Coronary artery (tissue), 2 donors: Measurements from ENCODE around the gene ATAD1.

Experiments
- DNase-seq: peaks from one replicate; pipeline ENCODE4 v3.0.0-alpha.2; 2017; ENCODE audit warnings: low spot score
- H3K27ac ChIP-seq, 2 donors: fragments of 200-600 bp; sonication (generic); one replicate each; pipeline ENCODE4 v1.5.1; 2016 to 2019
- H3K4me3 ChIP-seq: fragments of 200-600 bp; sonication (generic); 2 replicates; pipeline ENCODE4 v1.5.1; 2016; ENCODE audit warnings: mild to moderate bottlenecking, moderate library complexity
- TF ChIP-seq, protein P1 (sequence below): fragments of 200-600 bp; sonication (generic); IDR thresholded peaks from one replicate; pipeline ENCODE4 v1.5.1; 2019; ENCODE audit warnings: antibody characterized with exemption

Gene ATAD1

DNA sequence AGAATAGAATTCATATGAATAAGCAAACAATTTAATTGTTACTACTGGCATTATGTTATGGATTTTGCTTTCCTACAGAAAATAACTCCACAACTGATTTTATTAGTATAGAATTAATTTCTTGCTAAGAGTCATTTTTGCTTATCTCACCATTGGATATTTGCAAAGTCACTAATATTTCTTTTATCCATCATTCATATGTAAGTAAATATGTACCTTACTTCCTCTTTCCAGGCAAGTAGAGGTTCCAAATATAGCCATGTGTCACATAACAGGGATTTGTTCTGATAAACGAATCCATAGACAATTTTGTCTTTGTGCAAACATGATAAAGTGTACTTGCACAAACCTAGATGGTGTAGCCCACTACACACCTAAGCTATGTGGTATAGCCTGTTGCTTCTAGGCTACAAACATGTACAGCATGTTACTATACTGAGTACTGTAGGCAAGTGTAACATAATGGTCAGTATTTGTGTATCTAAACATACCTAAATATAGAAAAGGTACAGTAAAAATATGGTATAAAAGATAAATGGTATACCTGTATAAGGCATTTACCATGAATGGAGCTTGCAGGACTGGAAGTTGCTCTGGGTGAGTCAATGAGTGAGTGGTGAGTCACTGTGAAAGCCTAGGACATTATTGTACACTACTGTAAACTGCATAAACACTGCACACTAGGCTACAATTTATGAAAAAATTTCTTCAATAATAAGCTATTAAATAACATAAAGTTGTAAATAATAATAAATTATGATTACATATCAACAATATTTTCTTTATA is 27.0 kb upstream of the ATAD1 start:
- TF ChIP-seq, protein P1, sequence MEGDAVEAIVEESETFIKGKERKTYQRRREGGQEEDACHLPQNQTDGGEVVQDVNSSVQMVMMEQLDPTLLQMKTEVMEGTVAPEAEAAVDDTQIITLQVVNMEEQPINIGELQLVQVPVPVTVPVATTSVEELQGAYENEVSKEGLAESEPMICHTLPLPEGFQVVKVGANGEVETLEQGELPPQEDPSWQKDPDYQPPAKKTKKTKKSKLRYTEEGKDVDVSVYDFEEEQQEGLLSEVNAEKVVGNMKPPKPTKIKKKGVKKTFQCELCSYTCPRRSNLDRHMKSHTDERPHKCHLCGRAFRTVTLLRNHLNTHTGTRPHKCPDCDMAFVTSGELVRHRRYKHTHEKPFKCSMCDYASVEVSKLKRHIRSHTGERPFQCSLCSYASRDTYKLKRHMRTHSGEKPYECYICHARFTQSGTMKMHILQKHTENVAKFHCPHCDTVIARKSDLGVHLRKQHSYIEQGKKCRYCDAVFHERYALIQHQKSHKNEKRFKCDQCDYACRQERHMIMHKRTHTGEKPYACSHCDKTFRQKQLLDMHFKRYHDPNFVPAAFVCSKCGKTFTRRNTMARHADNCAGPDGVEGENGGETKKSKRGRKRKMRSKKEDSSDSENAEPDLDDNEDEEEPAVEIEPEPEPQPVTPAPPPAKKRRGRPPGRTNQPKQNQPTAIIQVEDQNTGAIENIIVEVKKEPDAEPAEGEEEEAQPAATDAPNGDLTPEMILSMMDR = no peak

DNA sequence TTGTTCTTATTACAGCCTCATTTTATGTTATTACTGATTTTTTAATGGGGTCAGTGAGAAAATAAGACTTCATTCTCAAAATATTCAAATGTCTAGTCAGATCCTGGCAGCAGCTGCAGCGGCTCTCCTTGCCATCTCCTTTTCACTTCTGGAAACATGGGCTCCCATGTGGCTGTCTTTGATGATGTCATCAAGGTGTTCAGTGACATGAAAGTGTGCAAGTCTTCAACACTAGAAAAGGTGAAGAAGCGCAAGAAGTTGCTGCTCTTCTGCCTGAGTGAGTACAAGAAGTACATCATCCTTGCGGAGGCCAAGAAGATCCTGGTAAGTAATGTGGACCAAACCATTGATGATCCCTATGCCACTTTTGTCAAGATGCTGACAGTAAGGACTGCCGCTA is 25.7 kb upstream of the ATAD1 start:
- no peak for DNase-seq
- H3K4me3 ChIP-seq = no peak overlapping the region
- no peak overlapping the region for H3K27ac ChIP-seq
- TF ChIP-seq, protein P1 = no peak

More for the DNA sequence above, 27.0 kb upstream of the ATAD1 start:
- no peak for DNase-seq
- no peak overlapping the region for H3K4me3 ChIP-seq
- no peak overlapping the region for H3K27ac ChIP-seq

DNA sequence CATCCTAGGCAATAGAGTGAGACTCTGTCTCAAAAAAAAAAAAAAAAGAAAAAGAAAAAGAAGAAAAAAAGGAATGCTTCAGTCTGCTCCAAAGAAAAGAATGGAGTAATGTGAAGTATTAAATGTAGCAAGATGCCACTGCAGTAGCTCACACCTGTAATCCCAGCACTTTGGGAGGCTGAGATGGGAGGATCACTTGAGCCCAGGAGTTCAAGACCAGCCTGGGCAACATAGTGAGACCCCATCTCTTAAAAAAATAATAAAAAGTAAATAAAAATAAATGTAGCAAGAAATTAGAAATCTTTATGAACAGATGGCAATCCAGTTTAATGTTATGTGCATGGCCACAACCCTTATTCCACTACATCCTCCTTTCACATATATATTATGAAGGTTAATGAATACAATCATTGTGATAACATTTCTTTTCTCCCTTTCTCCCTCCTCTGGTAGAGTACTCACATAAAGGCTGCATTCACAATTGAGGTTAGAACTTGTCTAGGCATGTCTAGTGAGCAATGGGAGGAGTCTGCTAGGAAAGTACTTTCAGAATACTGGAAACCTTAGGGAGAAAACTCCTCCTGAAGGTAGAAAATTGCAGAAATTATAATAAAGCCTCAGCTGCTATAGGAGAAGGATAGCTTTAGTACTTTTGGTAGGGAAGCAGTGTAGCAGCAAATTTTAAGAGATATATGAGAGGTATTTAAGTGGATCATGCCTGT is 24.9 kb upstream of the ATAD1 start:
- no peak overlapping the region for H3K4me3 ChIP-seq
- TF ChIP-seq, protein P1 = no peak
- H3K27ac ChIP-seq = no peak overlapping the region
- DNase-seq = no peak

DNA sequence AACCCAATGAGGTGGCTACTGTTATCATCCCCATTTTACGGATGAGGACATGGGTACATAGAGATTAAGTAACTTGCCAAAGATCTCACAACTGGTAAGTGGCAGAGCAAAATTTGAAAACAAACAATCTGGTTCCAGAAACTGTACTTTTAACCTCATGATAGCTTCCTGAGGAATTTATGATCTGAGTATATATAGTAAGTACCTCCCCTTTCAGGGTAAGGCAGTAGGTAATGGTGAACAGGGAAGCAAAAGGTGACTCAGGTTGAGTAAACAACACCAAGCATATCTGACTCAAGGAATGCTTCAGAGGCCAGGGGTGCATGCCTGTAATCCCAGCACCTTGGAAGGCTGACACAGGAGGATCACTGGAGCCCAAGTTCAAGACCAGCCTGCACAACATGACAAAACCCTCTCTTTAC is 24.2 kb upstream of the ATAD1 start:
- Histone ChIP-seq H3K4me3 (no peak overlapping the region), H3K27ac (no peak overlapping the region)
- TF ChIP-seq, protein P1 = no peak
- DNase-seq = no peak

DNA sequence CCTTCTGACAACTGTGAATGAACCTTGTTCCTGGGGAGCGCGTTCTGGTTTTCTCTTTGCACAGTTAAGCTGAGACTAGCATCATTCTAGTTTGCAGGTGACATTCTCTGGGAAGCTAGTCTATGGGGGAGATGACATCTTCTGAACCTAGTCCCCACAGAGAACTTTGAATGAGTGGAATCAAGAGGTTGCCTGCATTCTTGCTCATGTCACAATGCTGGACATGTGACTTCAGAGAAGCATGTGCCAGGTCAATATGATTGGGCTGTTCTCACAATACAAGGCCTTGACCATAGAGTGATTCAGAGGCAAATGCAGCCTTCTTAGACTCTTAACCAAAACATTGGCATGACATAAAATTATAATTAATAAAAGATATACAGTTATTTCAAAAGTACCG is 23.2 kb upstream of the ATAD1 start:
- H3K4me3 ChIP-seq = no peak overlapping the region
- TF ChIP-seq, protein P1 = no peak
- no peak for DNase-seq
- H3K27ac ChIP-seq = no peak overlapping the region

DNA sequence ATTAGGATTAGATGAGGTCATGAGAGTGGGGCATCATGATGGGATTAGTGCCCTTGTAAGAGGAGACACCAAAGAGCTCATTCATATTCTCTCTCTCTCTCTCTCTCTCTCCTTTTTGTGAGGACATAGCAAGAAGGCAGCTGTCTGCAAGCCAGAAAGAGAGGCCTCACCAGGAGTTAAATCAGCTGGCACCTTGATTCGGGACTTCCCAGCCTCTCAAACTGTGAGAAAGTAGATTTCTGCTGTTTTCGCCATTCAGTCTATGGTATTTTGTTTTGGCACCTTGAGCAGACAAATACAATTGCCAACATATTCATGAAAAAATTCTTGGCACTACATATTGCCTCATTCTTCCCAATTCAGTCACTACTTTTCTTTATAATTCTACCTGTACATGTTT is 20.6 kb upstream of the ATAD1 start:
- H3K27ac ChIP-seq = no peak overlapping the region
- no peak overlapping the region for H3K4me3 ChIP-seq
- TF ChIP-seq, protein P1 = no peak
- no peak for DNase-seq

DNA sequence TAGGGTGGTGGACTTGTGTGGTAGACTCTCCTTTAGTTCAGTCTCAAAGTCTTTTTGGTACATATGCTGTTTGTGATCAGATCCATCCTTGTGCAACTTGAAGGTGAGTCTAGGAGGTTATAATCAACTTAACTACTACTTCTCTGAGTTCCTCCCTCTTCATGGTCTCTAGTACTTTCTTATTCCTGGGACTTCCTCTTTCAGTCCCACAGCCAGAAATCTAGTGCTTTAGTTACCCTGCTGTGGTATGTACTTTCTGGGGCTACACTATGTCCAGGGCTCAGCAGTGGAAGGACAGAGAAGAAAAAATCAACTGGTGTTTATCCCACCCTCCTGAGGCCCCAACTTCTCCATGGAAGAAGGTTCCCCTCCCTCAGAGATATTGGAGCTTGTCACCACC is 19.4 kb upstream of the ATAD1 start:
- TF ChIP-seq, protein P1 = no peak
- DNase-seq = no peak
- Histone ChIP-seq H3K27ac (no peak overlapping the region), H3K4me3 (no peak overlapping the region)
